ENCODE measurements around the gene MMP12. TPM values are rescaled to one million over a fixed set of nuclear protein-coding genes. Genes with fewer than 3 reads are reported as not detected.

MMP12 gene
- total and polyA plus RNA-seq, 4 donors, result not detected

- H3K4me1 ChIP-seq (ENCODE audit: control insufficient read depth in 4 of 4, insufficient read depth in 4 of 4, low read length in 3 of 4), result no peaks in the 10 kb centered on the region
- no peaks in the 10 kb centered on the region for H3K9me3 ChIP-seq (ENCODE audit: control insufficient read depth in 4 of 4, low read length in 3 of 4)
- no peaks in the 10 kb centered on the region for H3K36me3 ChIP-seq (ENCODE audit: control insufficient read depth in 4 of 4, insufficient read depth in 3 of 4, low read depth in 1 of 4, low read length in 3 of 4)
- DNase-seq (ENCODE audit: low spot score), result no peak
- no peak overlapping the region for H3K27ac ChIP-seq (ENCODE audit: low read depth in 1 of 2, low read length in 2 of 2)
- H3K9ac ChIP-seq (ENCODE audit: low read depth in 1 of 2, low read length in 2 of 2), result no peak overlapping the region
- no peak overlapping the region for H3K4me3 ChIP-seq (ENCODE audit: low read depth in 1 of 3, low read length in 3 of 3)
- H3K27me3 ChIP-seq (ENCODE audit: control insufficient read depth in 4 of 4, insufficient read depth in 4 of 4, low read length in 3 of 4), result no peaks in the 10 kb centered on the region
- 67% methylated on average over 2 of the region's 2 CpGs for WGBS
- TF ChIP-seq YY1 (IDR thresholded peaks at IDR 0.05) (no peak), FOXA2 (IDR thresholded peaks at IDR 0.05) (no peak), JUND (IDR thresholded peaks at IDR 0.05) (no peak), ZBTB33 (IDR thresholded peaks at IDR 0.05) (no peak), TAF1 (conservative IDR thresholded peaks at IDR 0.05) (no peak), RXRA (IDR thresholded peaks at IDR 0.05) (no peak), HNF4A (conservative IDR thresholded peaks at IDR 0.05) (no peak), RAD21 (IDR thresholded peaks at IDR 0.05) (no peak), HNF4G (IDR thresholded peaks at IDR 0.05) (no peak), NR2F2 (IDR thresholded peaks at IDR 0.05) (no peak), MAX (IDR thresholded peaks at IDR 0.05) (no peak), SP1 (IDR thresholded peaks at IDR 0.05) (no peak), CTCF (IDR thresholded peaks at IDR 0.05; ENCODE audit: low read depth, low read length, missing input control) (no peak), REST (IDR thresholded peaks at IDR 0.05) (no peak)
Measured at GRCh38 chr11:102837646-102838045, 37.1 kb downstream of the MMP12 start.

- Histone ChIP-seq H3K9ac (ENCODE audit: low read depth in 1 of 2, low read length in 2 of 2) (no peak overlapping the region), H3K4me1 (ENCODE audit: control insufficient read depth in 4 of 4, insufficient read depth in 4 of 4, low read length in 3 of 4) (no peaks in the 10 kb centered on the region), H3K27ac (ENCODE audit: low read depth in 1 of 2, low read length in 2 of 2) (no peak overlapping the region), H3K27me3 (ENCODE audit: control insufficient read depth in 4 of 4, insufficient read depth in 4 of 4, low read length in 3 of 4) (no peaks in the 10 kb centered on the region), H3K36me3 (ENCODE audit: control insufficient read depth in 4 of 4, insufficient read depth in 3 of 4, low read depth in 1 of 4, low read length in 3 of 4) (no peaks in the 10 kb centered on the region), H3K4me3 (ENCODE audit: low read depth in 1 of 3, low read length in 3 of 3) (no peak overlapping the region), H3K9me3 (ENCODE audit: control insufficient read depth in 4 of 4, low read length in 3 of 4) (no peaks in the 10 kb centered on the region)
- 86% methylated on average over 2 of the region's 2 CpGs for WGBS
- TF ChIP-seq FOXA2 (IDR thresholded peaks at IDR 0.05) (no peak), SP1 (IDR thresholded peaks at IDR 0.05) (no peak), HNF4A (conservative IDR thresholded peaks at IDR 0.05) (no peak), EGR1 (IDR thresholded peaks at IDR 0.05; ENCODE audit: low read depth in 2 of 2) (no peak), CTCF (IDR thresholded peaks at IDR 0.05; ENCODE audit: low read depth, low read length, missing input control) (no peak), TAF1 (conservative IDR thresholded peaks at IDR 0.05) (no peak), FOXA1 (IDR thresholded peaks at IDR 0.05) (no peak), NR2F2 (IDR thresholded peaks at IDR 0.05) (no peak), GABPA (IDR thresholded peaks at IDR 0.05 in 1 of 2, conservative IDR thresholded peaks at IDR 0.05 in 1 of 2) (no peak), RAD21 (IDR thresholded peaks at IDR 0.05) (no peak), MAX (IDR thresholded peaks at IDR 0.05) (no peak), HNF4G (IDR thresholded peaks at IDR 0.05) (no peak), JUND (IDR thresholded peaks at IDR 0.05) (no peak)
- DNase-seq (ENCODE audit: low spot score), result no peak
Measured at GRCh38 chr11:102837156-102837555, 37.6 kb downstream of the MMP12 start.
